Stimulated activated CD4-positive, alpha-beta T cell treated with anti-CD3 and anti-CD28 coated beads, Interleukin-4, amount 100 ng/mL, for 24 hours (primary cell): ENCODE results near the gene IL18BP.

ENCODE experiments used
- DNase-seq: peaks from one replicate; pipeline ENCODE4 v3.0.0-alpha.2; 2020

Gene IL18BP

GRCh38 chr11:72013765-72014711, 15.3 kb downstream of the IL18BP start:
- no peak for DNase-seq

- DNase-seq, result no peak
Observed at GRCh38 chr11:72014761-72015320, 16.1 kb downstream of the IL18BP start.

GRCh38 chr11:72015511-72016061, 16.9 kb downstream of the IL18BP start:
- DNase-seq, result no peak

GRCh38 chr11:72018171-72018570, 19.5 kb downstream of the IL18BP start:
- no peak for DNase-seq

- no peak for DNase-seq
Observed at GRCh38 chr11:72023335-72023734, 24.6 kb downstream of the IL18BP start.

- DNase-seq, result no peak
Observed at GRCh38 chr11:72024069-72024754, 25.5 kb downstream of the IL18BP start.

- DNase-seq, result no peak
Observed at GRCh38 chr11:72026090-72026489, 27.4 kb downstream of the IL18BP start.

GRCh38 chr11:72030472-72031045, 31.9 kb downstream of the IL18BP start:
- DNase-seq, result no peak

- no peak for DNase-seq
Observed at GRCh38 chr11:72036687-72037086, 38.0 kb downstream of the IL18BP start.

GRCh38 chr11:72037554-72038311, 39.0 kb downstream of the IL18BP start:
- DNase-seq, result no peak

- DNase-seq, result no peak
Observed at GRCh38 chr11:72038491-72038890, 39.8 kb downstream of the IL18BP start.

- DNase-seq, result no peak
Observed at GRCh38 chr11:72039031-72039855, 40.5 kb downstream of the IL18BP start.

GRCh38 chr11:72039856-72040401, 41.2 kb downstream of the IL18BP start:
- DNase-seq, result peak; percentile 19

- DNase-seq, result peak; percentile 80
Observed at GRCh38 chr11:72040491-72041363, 42.0 kb downstream of the IL18BP start.

GRCh38 chr11:72041364-72042063, 42.8 kb downstream of the IL18BP start:
- DNase-seq, result peak; percentile 40

- DNase-seq, result no peak
Observed at GRCh38 chr11:72042064-72042745, 43.5 kb downstream of the IL18BP start.

- DNase-seq, result no peak
Observed at GRCh38 chr11:72045849-72046248, 47.1 kb downstream of the IL18BP start.

GRCh38 chr11:72048766-72049460, 50.2 kb downstream of the IL18BP start:
- no peak for DNase-seq
